ENCODE data around the gene KANSL1.

GRCh38 chr17:46135126-46135812 lies 58.0 kb downstream of the KANSL1 start:
- TF ChIP-seq CTCF (IDR thresholded peaks at IDR 0.05) (no peak), TAF1 (IDR thresholded peaks at IDR 0.05; ENCODE audit: borderline replicate concordance, low read depth, low read length) (no peak), FOXJ3 (CRISPR knock-in tag; IDR thresholded peaks at IDR 0.05) (no peak), POLR2AphosphoS5 (IDR thresholded peaks at IDR 0.05; ENCODE audit: low read depth, low read length) (no peak), EP300 (IDR thresholded peaks at IDR 0.05; ENCODE audit: borderline replicate concordance in 1 of 2, low read depth in 1 of 2, low read length in 1 of 2) (no peak), USF2 (IDR thresholded peaks at IDR 0.05; ENCODE audit: borderline replicate concordance, low read depth, low read length) (no peak), YY1 (IDR thresholded peaks at IDR 0.05; ENCODE audit: low read depth) (no peak), MXI1 (IDR thresholded peaks at IDR 0.05; ENCODE audit: low read depth, low read length) (no peak), CHD2 (IDR thresholded peaks at IDR 0.05; ENCODE audit: low read length, partially characterized antibody) (no peak), EZH2phosphoT487 (IDR thresholded peaks at IDR 0.05; ENCODE audit: borderline replicate concordance, low read depth) (no peak), RFX5 (IDR thresholded peaks at IDR 0.05; ENCODE audit: low read length) (no peak)
- TF ChIP-seq, protein P1, sequence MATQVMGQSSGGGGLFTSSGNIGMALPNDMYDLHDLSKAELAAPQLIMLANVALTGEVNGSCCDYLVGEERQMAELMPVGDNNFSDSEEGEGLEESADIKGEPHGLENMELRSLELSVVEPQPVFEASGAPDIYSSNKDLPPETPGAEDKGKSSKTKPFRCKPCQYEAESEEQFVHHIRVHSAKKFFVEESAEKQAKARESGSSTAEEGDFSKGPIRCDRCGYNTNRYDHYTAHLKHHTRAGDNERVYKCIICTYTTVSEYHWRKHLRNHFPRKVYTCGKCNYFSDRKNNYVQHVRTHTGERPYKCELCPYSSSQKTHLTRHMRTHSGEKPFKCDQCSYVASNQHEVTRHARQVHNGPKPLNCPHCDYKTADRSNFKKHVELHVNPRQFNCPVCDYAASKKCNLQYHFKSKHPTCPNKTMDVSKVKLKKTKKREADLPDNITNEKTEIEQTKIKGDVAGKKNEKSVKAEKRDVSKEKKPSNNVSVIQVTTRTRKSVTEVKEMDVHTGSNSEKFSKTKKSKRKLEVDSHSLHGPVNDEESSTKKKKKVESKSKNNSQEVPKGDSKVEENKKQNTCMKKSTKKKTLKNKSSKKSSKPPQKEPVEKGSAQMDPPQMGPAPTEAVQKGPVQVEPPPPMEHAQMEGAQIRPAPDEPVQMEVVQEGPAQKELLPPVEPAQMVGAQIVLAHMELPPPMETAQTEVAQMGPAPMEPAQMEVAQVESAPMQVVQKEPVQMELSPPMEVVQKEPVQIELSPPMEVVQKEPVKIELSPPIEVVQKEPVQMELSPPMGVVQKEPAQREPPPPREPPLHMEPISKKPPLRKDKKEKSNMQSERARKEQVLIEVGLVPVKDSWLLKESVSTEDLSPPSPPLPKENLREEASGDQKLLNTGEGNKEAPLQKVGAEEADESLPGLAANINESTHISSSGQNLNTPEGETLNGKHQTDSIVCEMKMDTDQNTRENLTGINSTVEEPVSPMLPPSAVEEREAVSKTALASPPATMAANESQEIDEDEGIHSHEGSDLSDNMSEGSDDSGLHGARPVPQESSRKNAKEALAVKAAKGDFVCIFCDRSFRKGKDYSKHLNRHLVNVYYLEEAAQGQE (IDR thresholded peaks at IDR 0.05; ENCODE audit: low read depth, low read length) = no peak
- TF ChIP-seq, protein P2, sequence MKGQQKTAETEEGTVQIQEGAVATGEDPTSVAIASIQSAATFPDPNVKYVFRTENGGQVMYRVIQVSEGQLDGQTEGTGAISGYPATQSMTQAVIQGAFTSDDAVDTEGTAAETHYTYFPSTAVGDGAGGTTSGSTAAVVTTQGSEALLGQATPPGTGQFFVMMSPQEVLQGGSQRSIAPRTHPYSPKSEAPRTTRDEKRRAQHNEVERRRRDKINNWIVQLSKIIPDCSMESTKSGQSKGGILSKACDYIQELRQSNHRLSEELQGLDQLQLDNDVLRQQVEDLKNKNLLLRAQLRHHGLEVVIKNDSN (IDR thresholded peaks at IDR 0.05; ENCODE audit: borderline replicate concordance, low read depth) = no peak
- TF ChIP-seq, protein P3, sequence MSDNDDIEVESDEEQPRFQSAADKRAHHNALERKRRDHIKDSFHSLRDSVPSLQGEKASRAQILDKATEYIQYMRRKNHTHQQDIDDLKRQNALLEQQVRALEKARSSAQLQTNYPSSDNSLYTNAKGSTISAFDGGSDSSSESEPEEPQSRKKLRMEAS (IDR thresholded peaks at IDR 0.05; ENCODE audit: low read depth) = no peak
